Mesendoderm (in vitro differentiated cells): ENCODE results near the gene PPP2R3B.

Source experiments
- DNase-seq: peaks from one replicate; pipeline ENCODE4 v3.0.0; 2013
- H2AK5ac ChIP-seq: 2 replicates; pipeline ENCODE4 v1.6.1; 2013; ENCODE audit warnings: low read length, inconsistent platforms
- H2BK120ac ChIP-seq: 2 replicates; pipeline ENCODE4 v1.6.1; 2013; ENCODE audit warnings: low read depth, mild to moderate bottlenecking, low read length, moderate library complexity, mixed read lengths
- H2BK15ac ChIP-seq: replicated peaks from 2 replicates; pipeline ENCODE4 v1.6.1; 2013; ENCODE audit warnings: low read depth, mild to moderate bottlenecking, moderate library complexity
- H2BK5ac ChIP-seq: 2 replicates; pipeline ENCODE4 v1.6.1; 2013; ENCODE audit warnings: low read length, inconsistent platforms
- H3K18ac ChIP-seq: 2 replicates; pipeline ENCODE4 v1.6.1; 2013; ENCODE audit warnings: mild to moderate bottlenecking, low read length, mixed read lengths
- H3K23ac ChIP-seq: one replicate; pipeline ENCODE4 v1.6.1; 2013; ENCODE audit warnings: low read length
- H3K27ac ChIP-seq: 2 replicates; pipeline ENCODE4 v1.5.1; 2013; ENCODE audit warnings: low read depth, mild to moderate bottlenecking, inconsistent platforms, low read length, moderate library complexity
- H3K27me3 ChIP-seq: 2 replicates; pipeline ENCODE4 v1.6.1; 2013; ENCODE audit warnings: low read length, control low read depth, mild to moderate bottlenecking, inconsistent platforms; ENCODE audit not compliant: insufficient read depth, poor library complexity
- H3K36me3 ChIP-seq: 2 replicates; pipeline ENCODE4 v1.6.1; 2013; ENCODE audit warnings: low read length, inconsistent platforms; ENCODE audit not compliant: control insufficient read depth, insufficient read depth
- H3K4ac ChIP-seq: one replicate; pipeline ENCODE4 v1.6.1; 2013; ENCODE audit warnings: low read depth, mild to moderate bottlenecking, low read length, moderate library complexity
- H3K4me1 ChIP-seq: 2 replicates; pipeline ENCODE4 v1.6.1; 2013; ENCODE audit warnings: low read depth, low read length, inconsistent platforms; ENCODE audit not compliant: control insufficient read depth
- H3K4me2 ChIP-seq: 2 replicates; pipeline ENCODE4 v1.6.1; 2013; ENCODE audit warnings: low read length
- H3K4me3 ChIP-seq: 2 replicates; pipeline ENCODE4 v1.5.1; 2013; ENCODE audit warnings: mild to moderate bottlenecking, low read length
- H3K56ac ChIP-seq: one replicate; pipeline ENCODE4 v1.6.1; 2013; ENCODE audit warnings: low read length
- H3K79me1 ChIP-seq: 2 replicates; pipeline ENCODE4 v1.6.1; 2013; ENCODE audit warnings: low read length, inconsistent platforms
- H3K79me2 ChIP-seq: 2 replicates; pipeline ENCODE4 v1.6.1; 2013; ENCODE audit warnings: mild to moderate bottlenecking, low read length; ENCODE audit not compliant: control insufficient read depth, insufficient read depth
- H3K9ac ChIP-seq: 2 replicates; pipeline ENCODE4 v1.6.1; 2013; ENCODE audit warnings: low read length, inconsistent platforms
- H4K5ac ChIP-seq: one replicate; pipeline ENCODE4 v1.6.1; 2013; ENCODE audit warnings: low read length
- H4K8ac ChIP-seq: one replicate; pipeline ENCODE4 v1.6.1; 2013; ENCODE audit warnings: low read depth, mild to moderate bottlenecking, control low read depth, low read length, moderate library complexity
- WGBS: extraction: QIAGEN DNeasy Blood & Tissue Kit; methylation state at CpG from one replicate; pipeline ENCODE4 v1.1.7; 2013; ENCODE audit warnings: low lambda C conversion rate, missing lambda C conversion rate; ENCODE audit not compliant: insufficient coverage; ENCODE audit errors: extremely low coverage; 5-methylcytosine and 5-hydroxymethylcytosine counted together

PPP2R3B gene

DNA sequence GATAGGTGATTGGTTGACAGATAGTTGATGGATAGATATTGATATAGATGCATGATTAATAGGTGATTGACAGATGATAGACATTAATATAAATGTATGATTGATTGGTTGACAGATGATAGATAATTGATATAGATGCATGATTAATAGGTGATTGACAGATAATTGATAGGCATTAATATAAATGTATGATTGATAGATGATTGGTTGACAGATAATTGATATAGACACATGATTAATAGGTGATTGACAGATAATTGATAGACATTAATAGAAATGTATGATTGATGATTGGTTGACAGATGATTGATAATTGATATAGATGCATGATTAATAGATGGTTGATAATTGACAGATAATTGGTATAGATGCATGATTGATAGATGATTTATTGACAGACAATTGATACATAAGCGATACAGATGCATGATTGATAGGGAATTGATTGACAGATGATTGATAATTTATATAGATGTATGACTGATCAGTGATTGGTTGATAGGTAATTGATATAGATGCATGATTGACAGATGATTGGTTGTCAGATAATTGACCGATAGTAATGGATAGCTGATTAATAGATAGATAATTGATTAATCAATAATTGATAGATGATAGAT is 44.9 kb upstream of the PPP2R3B start:
- 100% methylated on average over 2 of the region's 2 CpGs for WGBS

DNA sequence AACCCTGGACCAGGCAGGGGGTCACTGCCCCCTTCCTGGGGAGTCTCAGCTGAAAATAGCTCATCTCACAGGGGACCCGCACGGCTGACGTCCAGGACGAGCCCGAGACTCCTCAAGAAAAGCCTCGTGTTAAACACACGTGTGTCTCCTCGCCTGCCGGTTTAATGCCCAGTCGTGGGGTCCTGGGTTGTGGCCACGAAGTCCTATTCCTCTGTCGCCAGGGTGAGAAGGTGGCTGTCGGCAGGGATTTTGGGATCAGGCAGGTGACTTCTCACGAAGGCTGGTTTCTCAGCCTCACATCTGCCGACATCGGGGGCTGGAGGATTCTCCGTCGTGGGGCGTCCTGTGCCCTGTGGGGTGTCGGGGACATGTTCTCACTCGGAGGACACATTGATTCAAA is 44.3 kb upstream of the PPP2R3B start:
- Histone ChIP-seq H3K23ac (no peak overlapping the region), H3K79me1 (no peaks in the 10 kb centered on the region), H3K36me3 (no peaks in the 10 kb centered on the region), H3K27me3 (no peaks in the 10 kb centered on the region), H3K4me1 (no peaks in the 10 kb centered on the region), H2AK5ac (no peak overlapping the region), H4K8ac (no peak overlapping the region), H4K5ac (no peak overlapping the region), H3K4me2 (no peak overlapping the region), H3K4me3 (no peak overlapping the region), H3K56ac (no peak overlapping the region), H2BK5ac (no peak overlapping the region), H3K79me2 (no peaks in the 10 kb centered on the region), H2BK120ac (no peak overlapping the region), H2BK15ac (no peak overlapping the region), H3K27ac (no peak overlapping the region), H3K4ac (no peak overlapping the region), H3K18ac (no peak overlapping the region), H3K9ac (no peak overlapping the region)
- DNase-seq = no peak
- WGBS = no CpG with 5 or more reads among the region's 21 CpGs

More for the DNA sequence above, 44.9 kb upstream of the PPP2R3B start:
- no peak overlapping the region for H3K4ac ChIP-seq
- H2BK5ac ChIP-seq = no peak overlapping the region
- H3K9ac ChIP-seq = no peak overlapping the region
- no peaks in the 10 kb centered on the region for H3K27me3 ChIP-seq
- no peak overlapping the region for H3K4me2 ChIP-seq
- no peaks in the 10 kb centered on the region for H3K79me1 ChIP-seq
- H4K8ac ChIP-seq = no peak overlapping the region
- H3K4me1 ChIP-seq = no peaks in the 10 kb centered on the region
- H3K36me3 ChIP-seq = no peaks in the 10 kb centered on the region
- H2BK120ac ChIP-seq = no peak overlapping the region
- H4K5ac ChIP-seq = no peak overlapping the region
- H3K79me2 ChIP-seq = no peaks in the 10 kb centered on the region
- H3K27ac ChIP-seq = no peak overlapping the region
- H3K4me3 ChIP-seq = no peak overlapping the region
- H2BK15ac ChIP-seq = no peak overlapping the region
- H2AK5ac ChIP-seq = no peak overlapping the region
- no peak overlapping the region for H3K56ac ChIP-seq
- no peak overlapping the region for H3K18ac ChIP-seq
- no peak for DNase-seq
- no peak overlapping the region for H3K23ac ChIP-seq

DNA sequence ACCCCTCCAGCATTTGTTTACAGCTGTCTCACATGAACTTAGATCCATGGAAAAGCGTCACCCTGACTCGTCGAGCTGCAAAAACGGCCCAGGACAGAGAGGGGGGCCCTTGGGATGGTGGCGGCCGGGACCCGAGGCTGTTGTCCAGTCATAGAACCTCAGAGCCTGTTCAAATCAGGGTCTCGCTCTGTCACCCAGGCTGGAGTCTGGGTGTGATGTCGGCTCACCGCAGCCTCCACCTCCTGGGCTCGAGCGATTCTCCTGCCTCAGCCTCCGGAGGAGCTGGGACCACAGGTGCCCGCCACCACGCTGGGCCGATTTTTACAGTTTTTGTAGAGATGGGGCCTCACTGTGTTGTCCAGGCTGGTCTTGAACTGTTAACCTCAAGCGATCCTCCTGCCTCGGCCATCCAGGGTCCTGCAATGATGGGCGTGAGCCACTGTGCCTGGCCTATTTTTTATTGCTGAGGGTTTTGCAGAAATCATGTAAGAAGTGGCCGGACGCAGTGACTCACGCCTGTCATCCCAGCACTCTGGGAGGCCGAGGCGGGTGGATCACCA is 42.6 kb upstream of the PPP2R3B start:
- no peak overlapping the region for H3K27ac ChIP-seq
- no peak overlapping the region for H2BK5ac ChIP-seq
- no peak overlapping the region for H3K18ac ChIP-seq
- no CpG with 5 or more reads among the region's 24 CpGs for WGBS
- H3K4me1 ChIP-seq = no peaks in the 10 kb centered on the region
- H3K79me1 ChIP-seq = no peaks in the 10 kb centered on the region
- H3K4me2 ChIP-seq = no peak overlapping the region
- no peak overlapping the region for H3K23ac ChIP-seq
- H3K4me3 ChIP-seq = no peak overlapping the region
- no peak overlapping the region for H2BK15ac ChIP-seq
- no peak for DNase-seq
- no peak overlapping the region for H3K9ac ChIP-seq
- no peaks in the 10 kb centered on the region for H3K79me2 ChIP-seq
- H3K36me3 ChIP-seq = no peaks in the 10 kb centered on the region
- no peak overlapping the region for H3K56ac ChIP-seq
- no peak overlapping the region for H4K5ac ChIP-seq
- H2BK120ac ChIP-seq = no peak overlapping the region
- no peaks in the 10 kb centered on the region for H3K27me3 ChIP-seq
- no peak overlapping the region for H4K8ac ChIP-seq
- H2AK5ac ChIP-seq = no peak overlapping the region
- H3K4ac ChIP-seq = no peak overlapping the region

DNA sequence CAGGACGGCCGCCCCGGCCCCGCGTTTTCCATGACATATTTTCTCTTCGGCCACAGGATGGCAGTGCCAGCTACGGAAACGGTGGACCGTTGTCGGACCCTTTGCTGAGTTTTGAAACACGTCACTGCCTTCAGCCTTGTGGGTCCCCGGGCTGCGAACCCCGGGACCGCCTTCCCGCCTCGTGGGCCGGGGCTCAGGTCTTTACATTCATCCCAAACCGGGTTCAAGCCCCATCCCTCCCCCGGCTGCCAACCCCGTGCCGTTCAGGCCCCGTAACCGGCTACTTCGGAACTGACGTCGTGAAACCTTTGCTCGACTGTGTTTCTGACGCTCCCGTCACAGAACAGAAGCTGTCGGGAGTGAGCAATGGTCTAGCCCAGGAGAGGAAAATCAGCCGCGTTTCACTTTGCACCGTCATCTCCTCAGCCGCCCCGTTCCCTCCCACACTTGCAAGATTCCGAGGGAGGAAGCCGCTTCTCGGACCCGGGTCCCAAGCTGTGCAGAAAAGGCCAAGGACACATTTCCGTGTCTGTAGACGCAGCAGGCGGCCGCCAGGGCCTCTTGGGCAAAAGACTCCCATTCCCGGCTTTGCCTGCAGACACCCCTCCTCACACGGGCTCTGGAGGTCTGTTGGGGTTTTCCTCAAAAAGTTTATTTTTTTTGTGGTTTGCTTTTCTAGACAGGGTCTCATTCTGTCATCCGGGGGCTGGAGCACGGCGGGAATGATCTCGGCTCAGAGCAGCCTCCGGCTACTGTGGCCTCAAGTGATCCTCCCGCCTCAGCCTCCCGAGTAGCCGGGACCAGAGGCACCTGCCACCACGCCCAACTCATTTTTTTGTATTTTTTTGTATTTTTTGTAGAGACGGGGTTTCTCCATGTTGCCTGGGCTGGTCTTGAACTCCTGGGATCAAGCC is 41.4 kb upstream of the PPP2R3B start:
- H3K79me2 ChIP-seq = no peaks in the 10 kb centered on the region
- H4K5ac ChIP-seq = no peak overlapping the region
- peak overlapping the region; percentile 28 for H3K4me2 ChIP-seq
- H3K56ac ChIP-seq = peak overlapping the region; percentile 76
- no peak overlapping the region for H4K8ac ChIP-seq
- DNase-seq = peak; percentile 78
- no peaks in the 10 kb centered on the region for H3K4me1 ChIP-seq
- no peaks in the 10 kb centered on the region for H3K27me3 ChIP-seq
- H3K36me3 ChIP-seq = no peaks in the 10 kb centered on the region
- no CpG with 5 or more reads among the region's 56 CpGs for WGBS
- H3K4ac ChIP-seq = no peak overlapping the region
- H2BK5ac ChIP-seq = no peak overlapping the region
- H3K79me1 ChIP-seq = no peaks in the 10 kb centered on the region
- peak overlapping the region; percentile 4 for H3K4me3 ChIP-seq
- H3K9ac ChIP-seq = peak overlapping the region; percentile 39
- H3K18ac ChIP-seq = no peak overlapping the region
- no peak overlapping the region for H2AK5ac ChIP-seq
- H3K27ac ChIP-seq = no peak overlapping the region
- no peak overlapping the region for H2BK120ac ChIP-seq
- H3K23ac ChIP-seq = peak overlapping the region; percentile 24
- no peak overlapping the region for H2BK15ac ChIP-seq

DNA sequence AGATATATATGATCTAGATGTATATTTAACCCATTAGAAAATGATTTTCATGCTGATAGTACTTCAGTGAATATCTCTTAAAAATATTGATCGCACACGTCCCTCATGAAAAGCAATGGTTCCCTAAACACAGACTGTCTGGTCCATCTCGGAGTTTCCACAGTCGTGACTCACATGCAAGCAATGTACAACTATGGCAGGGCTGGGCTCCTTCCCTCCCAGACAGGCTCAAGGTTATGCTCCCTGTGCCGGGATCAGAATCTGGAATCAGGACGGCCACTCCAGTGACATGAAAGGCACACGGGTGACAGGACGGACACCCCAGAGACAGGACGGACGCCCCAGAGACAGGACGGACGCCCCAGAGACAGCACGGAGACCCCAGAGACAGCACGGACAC is 40.2 kb upstream of the PPP2R3B start:
- DNase-seq = no peak
- WGBS = no CpG with 5 or more reads among the region's 14 CpGs
- Histone ChIP-seq H3K4me2 (no peak overlapping the region), H3K18ac (no peak overlapping the region), H3K79me1 (no peaks in the 10 kb centered on the region), H3K56ac (no peak overlapping the region), H2BK5ac (no peak overlapping the region), H2AK5ac (no peak overlapping the region), H2BK120ac (no peak overlapping the region), H3K23ac (no peak overlapping the region), H3K4ac (no peak overlapping the region), H3K79me2 (no peaks in the 10 kb centered on the region), H3K27ac (no peak overlapping the region), H4K5ac (no peak overlapping the region), H3K4me3 (no peak overlapping the region), H3K36me3 (no peaks in the 10 kb centered on the region), H3K27me3 (no peaks in the 10 kb centered on the region), H2BK15ac (no peak overlapping the region), H4K8ac (no peak overlapping the region), H3K4me1 (no peaks in the 10 kb centered on the region), H3K9ac (no peak overlapping the region)
